ENCODE measurements around the gene SMG9. TPM values are rescaled to one million over a fixed set of nuclear protein-coding genes. Genes with fewer than 3 reads are reported as not detected.

The SMG9 gene
- total RNA-seq, 1 experiment from 2014 or later = 76.0 TPM

GRCh38 chr19:43695985-43696704 lies 58.6 kb downstream of the SMG9 start:
- TF ChIP-seq CTCF (IDR thresholded peaks at IDR 0.05; ENCODE audit: unreplicated experiment) = no peak
- H3K27me3 Mint-ChIP-seq (ENCODE audit: insufficient read depth, unreplicated experiment) = no peaks in the 10 kb centered on the region
- H3K36me3 Mint-ChIP-seq (ENCODE audit: insufficient read depth, unreplicated experiment) = no peaks in the 10 kb centered on the region
- no peaks in the 10 kb centered on the region for H3K9me3 Mint-ChIP-seq (ENCODE audit: unreplicated experiment)
- intact Hi-C loops (cut with micrococcal nuclease) = no loop called here
- no peak for DNase-seq (ENCODE audit: unreplicated experiment)
- POLR2A ChIA-PET = interaction anchor here (0.7 to 0.8 kb wide), 2 partner anchors 8 to 121 kb away, joined by 4 to 5 read pairs; no protein-coding TSS in a partner anchor
- H3K4me1 Mint-ChIP-seq (ENCODE audit: insufficient read depth, unreplicated experiment) = peaks cover 11% of the 10 kb centered on the region
- no peak overlapping the region for H3K4me3 Mint-ChIP-seq (ENCODE audit: unreplicated experiment)
- CTCF ChIA-PET = interaction anchor here (0.7 kb wide), 1 partner anchor 131 kb away, joined by 3 read pairs; the partner anchor contains the start of gene ZNF283
- no TSS peak for BruUV-seq (replicated peaks)
- H3K27ac Mint-ChIP-seq (ENCODE audit: low read depth, unreplicated experiment) = no peak overlapping the region

DNA sequence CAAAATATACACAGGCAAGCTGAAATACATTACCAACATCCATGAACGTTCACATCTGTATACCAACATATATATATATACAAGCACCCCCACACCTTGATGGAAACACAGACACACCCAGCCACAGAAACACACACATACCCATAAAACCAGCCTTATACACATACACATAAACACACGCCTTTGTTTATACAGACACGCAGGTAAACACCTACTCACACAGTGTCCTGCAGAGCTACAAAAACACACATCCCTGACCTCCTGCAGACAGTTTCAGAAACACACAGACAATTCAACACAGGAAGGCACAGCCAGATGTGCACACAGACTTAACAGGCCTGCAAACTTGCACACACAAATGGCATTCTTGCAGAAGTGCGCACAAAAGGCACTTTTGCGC lies 60.2 kb downstream of the SMG9 start:
- Mint-ChIP-seq H3K4me3 (ENCODE audit: unreplicated experiment) (no peak overlapping the region), H3K4me1 (ENCODE audit: insufficient read depth, unreplicated experiment) (no peaks in the 10 kb centered on the region), H3K36me3 (ENCODE audit: insufficient read depth, unreplicated experiment) (no peaks in the 10 kb centered on the region), H3K27ac (ENCODE audit: low read depth, unreplicated experiment) (no peak overlapping the region), H3K27me3 (ENCODE audit: insufficient read depth, unreplicated experiment) (no peaks in the 10 kb centered on the region), H3K9me3 (ENCODE audit: unreplicated experiment) (no peaks in the 10 kb centered on the region)
- BruUV-seq (replicated peaks) = no TSS peak
- intact Hi-C loops (cut with micrococcal nuclease) = no loop called here
- DNase-seq (ENCODE audit: unreplicated experiment) = no peak
- POLR2A ChIA-PET = interaction anchor here (0.6 to 0.8 kb wide), 3 partner anchors 9 to 29 kb away, joined by 3 read pairs; no protein-coding TSS in a partner anchor
- CTCF ChIA-PET = interaction anchor here (1.4 kb wide), 1 partner anchor 21 kb away, joined by 3 read pairs; no protein-coding TSS in a partner anchor
- no peak for TF ChIP-seq CTCF (IDR thresholded peaks at IDR 0.05; ENCODE audit: unreplicated experiment)

DNA sequence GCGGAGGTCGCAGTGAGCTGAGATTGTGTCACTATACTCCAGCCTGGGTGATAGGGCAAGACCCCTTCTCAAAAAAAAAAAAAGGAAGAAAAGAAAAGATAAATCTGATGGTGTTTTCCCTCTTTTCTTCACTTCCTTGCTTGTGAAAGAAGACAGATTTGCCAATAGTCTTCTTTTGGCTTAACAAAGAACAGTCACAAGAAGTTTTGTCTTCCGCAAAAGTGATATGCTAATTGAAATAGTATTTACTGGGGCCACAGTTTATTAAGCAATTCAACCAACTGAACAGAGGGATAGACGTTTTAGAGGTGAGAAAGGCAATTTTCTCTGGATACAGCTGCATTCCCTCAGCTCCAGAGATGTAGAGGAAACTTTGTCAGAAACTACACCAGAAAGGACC lies 61.9 kb downstream of the SMG9 start:
- DNase-seq (ENCODE audit: unreplicated experiment) = no peak
- no TSS peak for BruUV-seq (replicated peaks)
- ChIA-PET POLR2A (interaction anchor here (0.7 to 1.3 kb wide), 2 partner anchors 18 to 1205 kb away, joined by 3 to 4 read pairs; no protein-coding TSS in a partner anchor), CTCF (interaction anchor here (0.5 kb wide), 1 partner anchor 22 kb away, joined by 3 read pairs; no protein-coding TSS in a partner anchor)
- H3K4me1 Mint-ChIP-seq (ENCODE audit: insufficient read depth, unreplicated experiment) = no peaks in the 10 kb centered on the region
- intact Hi-C loops (cut with micrococcal nuclease) = no loop called here
- H3K27ac Mint-ChIP-seq (ENCODE audit: low read depth, unreplicated experiment) = no peak overlapping the region
- no peaks in the 10 kb centered on the region for H3K27me3 Mint-ChIP-seq (ENCODE audit: insufficient read depth, unreplicated experiment)
- no peak for TF ChIP-seq CTCF (IDR thresholded peaks at IDR 0.05; ENCODE audit: unreplicated experiment)
- H3K36me3 Mint-ChIP-seq (ENCODE audit: insufficient read depth, unreplicated experiment) = no peaks in the 10 kb centered on the region
- no peak overlapping the region for H3K4me3 Mint-ChIP-seq (ENCODE audit: unreplicated experiment)
- no peaks in the 10 kb centered on the region for H3K9me3 Mint-ChIP-seq (ENCODE audit: unreplicated experiment)

DNA sequence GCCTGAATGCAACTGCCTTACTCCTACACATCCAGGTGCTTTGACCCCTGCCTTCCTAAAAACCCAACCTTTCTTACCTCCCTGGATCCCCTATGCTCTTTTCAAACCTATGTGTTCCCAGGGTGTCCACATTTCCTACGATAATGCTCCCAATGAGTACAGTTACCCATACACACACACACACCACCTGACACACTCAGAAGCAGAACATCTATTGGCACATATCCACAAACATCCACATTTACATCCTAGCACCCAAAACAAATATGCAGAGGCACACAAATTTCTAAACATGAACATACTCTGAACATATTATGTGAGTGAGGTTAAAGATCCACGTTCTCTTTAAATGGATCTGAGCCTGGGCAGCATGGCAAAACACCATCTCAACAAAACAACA lies 62.4 kb downstream of the SMG9 start:
- ChIA-PET POLR2A (interaction anchor here (0.7 kb wide), 1 partner anchor 1206 kb away, joined by 4 read pairs; no protein-coding TSS in a partner anchor), CTCF (interaction anchor here (0.6 kb wide), 1 partner anchor 17 kb away, joined by 5 read pairs; no protein-coding TSS in a partner anchor)
- intact Hi-C loops (cut with micrococcal nuclease) = no loop called here
- DNase-seq (ENCODE audit: unreplicated experiment) = no peak
- no TSS peak for BruUV-seq (replicated peaks)
- no peak overlapping the region for H3K27ac Mint-ChIP-seq (ENCODE audit: low read depth, unreplicated experiment)
- H3K36me3 Mint-ChIP-seq (ENCODE audit: insufficient read depth, unreplicated experiment) = no peaks in the 10 kb centered on the region
- TF ChIP-seq CTCF (IDR thresholded peaks at IDR 0.05; ENCODE audit: unreplicated experiment) = no peak
- peaks cover 3% of the 10 kb centered on the region for H3K4me1 Mint-ChIP-seq (ENCODE audit: insufficient read depth, unreplicated experiment)
- H3K9me3 Mint-ChIP-seq (ENCODE audit: unreplicated experiment) = no peaks in the 10 kb centered on the region
- H3K27me3 Mint-ChIP-seq (ENCODE audit: insufficient read depth, unreplicated experiment) = no peaks in the 10 kb centered on the region
- H3K4me3 Mint-ChIP-seq (ENCODE audit: unreplicated experiment) = no peak overlapping the region
